Cardiac muscle cell (in vitro differentiated cells and primary cell): ENCODE results near the gene STIM2. TPM values are rescaled to one million over a fixed set of nuclear protein-coding genes. Genes with fewer than 3 reads are reported as not detected.
A peak's percentile ranks its signal among the peaks of the same experiment; 100 is the strongest.

ENCODE experiments used
- DNase-seq, 2 donors: peaks; one replicate each; pipeline versions ENCODE4 v3.0.0 to v3.0.0-alpha.2; 2010 to 2017; ENCODE audit warnings: low read depth in 1 of 2, low spot score in 1 of 2
- H3K27ac ChIP-seq: fragments of 200-600 bp; sonication (generic); 2 replicates; pipeline ENCODE4 v1.5.1; 2016
- H3K27me3 ChIP-seq: fragments of 200-600 bp; sonication (generic); 2 replicates; pipeline ENCODE4 v1.6.0; 2016; ENCODE audit warnings: control low read depth
- H3K36me3 ChIP-seq: fragments of 200-600 bp; sonication (generic); 2 replicates; pipeline ENCODE4 v1.5.1; 2016; ENCODE audit warnings: control low read depth
- H3K4me1 ChIP-seq: fragments of 200-600 bp; sonication (generic); 2 replicates; pipeline ENCODE4 v1.8.1; 2017; ENCODE audit warnings: low read depth, mild to moderate bottlenecking, mixed run types
- H3K4me3 ChIP-seq: fragments of 200-600 bp; sonication (generic); 2 replicates; pipeline ENCODE4 v1.5.1; 2016; ENCODE audit warnings: mild to moderate bottlenecking
- H3K9me3 ChIP-seq: fragments of 200-600 bp; sonication (generic); 2 replicates; pipeline ENCODE4 v1.5.1; 2017; ENCODE audit warnings: low read depth, mild to moderate bottlenecking, control low read depth
- polyA plus RNA-seq: library from polyadenylated mRNA; unstranded; fragments of >200 nt; fragmentation: Nextera tagmentation; extraction: Ambion mirVana; gene quantifications from 2 replicates; pipeline ENCODE4 v1.2.1, GENCODE V29; 2016
- total RNA-seq: library from RNA; depleted of rRNA; stranded (reverse); fragments of >200 nt; gene quantifications from 2 replicates; pipeline ENCODE4 v1.2.3, GENCODE V29; 2016
- TF ChIP-seq, protein P1 (sequence below): IDR thresholded peaks from 2 replicates; pipeline ENCODE4 v1.5.1; 2012; ENCODE audit warnings: low read depth, mild to moderate bottlenecking, low read length

STIM2 gene
- total and polyA plus RNA-seq, 2 experiments from 2014 or later: 33.9 to 35.2 TPM

DNA sequence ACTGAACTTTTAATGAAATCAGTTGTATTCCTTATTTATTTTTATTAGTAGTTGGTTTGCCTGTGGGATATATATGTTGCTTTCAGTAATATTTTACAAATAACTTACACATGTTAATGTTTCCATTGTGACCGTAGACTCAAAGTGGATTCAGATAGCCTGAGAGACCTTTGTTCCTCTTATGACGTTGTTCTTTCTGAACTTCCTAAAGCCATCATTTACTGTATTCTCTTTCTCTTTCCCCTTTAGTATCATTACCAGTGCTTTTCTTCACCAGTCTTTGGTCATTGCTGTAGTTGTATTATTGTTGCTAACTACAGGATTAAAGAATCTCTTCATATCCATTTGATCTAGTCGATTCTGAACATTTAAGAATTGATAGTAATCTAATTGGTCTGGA is 4.3 kb downstream of the STIM2 start:
- Histone ChIP-seq H3K4me3 (no peak overlapping the region), H3K27ac (no peak overlapping the region), H3K36me3 (no peaks in the 10 kb centered on the region), H3K4me1 (peaks cover 46% of the 10 kb centered on the region), H3K9me3 (no peaks in the 10 kb centered on the region), H3K27me3 (no peaks in the 10 kb centered on the region)
- TF ChIP-seq, protein P1, sequence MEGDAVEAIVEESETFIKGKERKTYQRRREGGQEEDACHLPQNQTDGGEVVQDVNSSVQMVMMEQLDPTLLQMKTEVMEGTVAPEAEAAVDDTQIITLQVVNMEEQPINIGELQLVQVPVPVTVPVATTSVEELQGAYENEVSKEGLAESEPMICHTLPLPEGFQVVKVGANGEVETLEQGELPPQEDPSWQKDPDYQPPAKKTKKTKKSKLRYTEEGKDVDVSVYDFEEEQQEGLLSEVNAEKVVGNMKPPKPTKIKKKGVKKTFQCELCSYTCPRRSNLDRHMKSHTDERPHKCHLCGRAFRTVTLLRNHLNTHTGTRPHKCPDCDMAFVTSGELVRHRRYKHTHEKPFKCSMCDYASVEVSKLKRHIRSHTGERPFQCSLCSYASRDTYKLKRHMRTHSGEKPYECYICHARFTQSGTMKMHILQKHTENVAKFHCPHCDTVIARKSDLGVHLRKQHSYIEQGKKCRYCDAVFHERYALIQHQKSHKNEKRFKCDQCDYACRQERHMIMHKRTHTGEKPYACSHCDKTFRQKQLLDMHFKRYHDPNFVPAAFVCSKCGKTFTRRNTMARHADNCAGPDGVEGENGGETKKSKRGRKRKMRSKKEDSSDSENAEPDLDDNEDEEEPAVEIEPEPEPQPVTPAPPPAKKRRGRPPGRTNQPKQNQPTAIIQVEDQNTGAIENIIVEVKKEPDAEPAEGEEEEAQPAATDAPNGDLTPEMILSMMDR: no peak
- no peak for DNase-seq

DNA sequence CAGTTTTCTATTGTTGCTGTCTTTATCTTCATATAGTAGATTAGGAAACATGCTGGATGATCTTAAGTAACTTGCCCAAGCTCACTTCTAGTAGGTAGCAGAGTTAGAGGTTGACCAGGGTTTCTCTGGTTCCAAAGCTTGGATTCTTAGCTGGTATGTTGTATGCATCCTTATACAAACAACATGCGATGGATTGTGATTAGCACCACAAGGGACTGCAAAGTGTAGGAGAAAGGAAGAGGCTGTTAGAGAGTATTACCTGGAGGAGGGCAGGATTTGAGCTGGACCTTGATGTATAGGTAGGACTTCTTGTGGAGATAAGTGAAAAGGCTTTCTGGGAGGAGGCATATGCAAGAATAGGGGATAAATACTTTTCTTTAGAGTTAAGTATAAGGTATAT is 5.6 kb downstream of the STIM2 start:
- no peaks in the 10 kb centered on the region for H3K27me3 ChIP-seq
- no peak overlapping the region for H3K27ac ChIP-seq
- peaks cover 53% of the 10 kb centered on the region for H3K4me1 ChIP-seq
- H3K9me3 ChIP-seq: no peaks in the 10 kb centered on the region
- no peak for DNase-seq
- no peaks in the 10 kb centered on the region for H3K36me3 ChIP-seq
- no peak overlapping the region for H3K4me3 ChIP-seq
- TF ChIP-seq, protein P1: no peak

DNA sequence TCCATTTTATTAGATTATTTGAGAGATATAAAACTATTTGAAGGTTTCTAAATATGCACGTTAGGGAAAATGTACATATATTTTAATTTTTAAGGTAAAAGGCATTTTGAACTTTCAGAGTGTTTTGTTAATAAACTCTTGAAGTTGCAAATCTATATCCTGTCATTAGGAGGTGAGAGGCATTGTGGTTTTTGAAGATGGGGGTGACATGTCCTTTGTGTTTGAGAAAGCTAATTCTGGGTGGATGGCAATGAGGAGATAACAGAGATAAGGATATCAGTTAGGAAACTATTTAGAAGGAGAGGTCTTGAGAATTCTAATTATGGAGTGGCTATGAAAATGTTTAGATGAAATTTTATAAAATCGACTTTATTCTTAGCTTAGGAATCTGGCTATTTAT is 6.1 kb downstream of the STIM2 start:
- no peaks in the 10 kb centered on the region for H3K27me3 ChIP-seq
- H3K4me3 ChIP-seq: no peak overlapping the region
- H3K9me3 ChIP-seq: no peaks in the 10 kb centered on the region
- no peak for DNase-seq
- H3K4me1 ChIP-seq: peaks cover 58% of the 10 kb centered on the region
- TF ChIP-seq, protein P1: no peak
- H3K36me3 ChIP-seq: no peaks in the 10 kb centered on the region
- no peak overlapping the region for H3K27ac ChIP-seq

DNA sequence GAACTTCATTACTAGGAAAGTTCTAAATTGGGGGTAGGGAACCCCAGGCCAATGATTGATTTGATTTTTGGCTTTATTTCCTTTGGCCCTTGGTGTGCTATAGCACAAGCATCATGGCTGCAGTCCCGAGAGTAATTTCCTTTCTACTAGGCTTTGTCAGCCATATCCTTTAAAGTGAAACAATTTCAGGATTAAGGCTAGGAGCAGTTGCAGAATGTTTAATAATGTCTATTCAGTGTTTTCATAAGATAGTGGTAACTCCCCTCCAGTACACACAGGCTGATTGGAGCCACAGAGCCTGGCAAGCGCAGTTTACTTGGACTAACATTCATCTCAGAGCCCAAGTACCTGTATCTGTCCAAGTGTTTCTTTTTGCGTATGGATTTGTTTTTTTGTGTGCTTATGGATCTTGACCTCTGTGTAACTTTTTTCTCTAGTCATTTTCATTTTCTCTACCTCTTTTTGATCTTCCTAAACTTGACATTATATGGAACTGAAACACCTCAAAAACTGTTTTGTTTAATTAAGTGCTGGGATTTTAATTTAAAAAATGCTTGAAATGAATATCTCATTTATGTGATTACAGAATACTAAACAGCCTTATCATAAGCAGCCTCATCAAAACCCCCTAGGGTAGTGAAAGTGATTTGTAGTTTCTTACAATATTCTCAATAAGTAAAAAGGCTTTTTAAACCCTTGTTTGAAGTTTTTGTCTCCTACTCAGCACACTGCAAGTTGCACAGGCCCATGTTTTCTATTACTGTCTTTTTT is 7.5 kb downstream of the STIM2 start:
- H3K27me3 ChIP-seq: no peaks in the 10 kb centered on the region
- peaks cover 55% of the 10 kb centered on the region for H3K4me1 ChIP-seq
- peak in 1 of 2 donors; percentile 54 for DNase-seq
- H3K4me3 ChIP-seq: no peak overlapping the region
- H3K36me3 ChIP-seq: no peaks in the 10 kb centered on the region
- TF ChIP-seq, protein P1: no peak
- H3K27ac ChIP-seq: no peak overlapping the region
- H3K9me3 ChIP-seq: no peaks in the 10 kb centered on the region

DNA sequence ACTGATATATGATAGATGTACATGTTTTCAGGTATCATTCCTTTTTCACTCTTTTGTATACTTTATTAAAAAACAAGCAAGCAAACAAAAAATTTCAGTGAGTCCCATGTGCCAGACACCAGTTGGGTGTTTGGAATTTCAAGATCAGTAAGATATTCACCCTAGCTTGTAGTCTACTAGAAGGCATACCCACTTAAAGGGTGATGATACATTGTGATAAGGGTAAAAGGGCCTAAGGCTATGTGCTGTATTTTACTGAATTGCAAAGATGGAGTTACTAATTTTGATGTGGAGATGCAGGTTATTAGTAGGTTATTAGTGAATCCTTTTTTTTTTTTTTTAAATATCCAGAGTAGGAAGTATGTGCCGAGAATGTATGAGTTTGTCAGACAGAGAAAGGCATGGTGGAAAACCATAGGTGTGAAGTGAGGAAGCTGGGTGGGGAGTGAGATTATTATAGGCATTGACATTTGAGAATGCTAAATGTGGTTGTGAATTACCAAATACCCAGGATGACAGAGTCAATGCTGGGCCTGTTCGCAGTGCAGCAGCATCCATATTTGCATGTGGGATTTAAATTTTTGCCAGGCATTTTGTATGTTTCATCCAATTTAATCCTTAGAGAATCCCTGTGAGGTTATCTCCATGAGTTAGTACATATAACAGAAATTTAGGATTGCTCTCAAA is 10.1 kb downstream of the STIM2 start:
- Histone ChIP-seq H3K4me1 (peaks cover 38% of the 10 kb centered on the region), H3K4me3 (no peak overlapping the region), H3K36me3 (no peaks in the 10 kb centered on the region), H3K27ac (no peak overlapping the region), H3K9me3 (no peaks in the 10 kb centered on the region), H3K27me3 (no peaks in the 10 kb centered on the region)
- DNase-seq: no peak
- TF ChIP-seq, protein P1: no peak
